ENCODE data around the gene UBD. TPM values are rescaled to one million over a fixed set of nuclear protein-coding genes. Genes with fewer than 3 reads are reported as not detected.

UBD gene
- total RNA-seq: not detected in 2 replicates

DNA sequence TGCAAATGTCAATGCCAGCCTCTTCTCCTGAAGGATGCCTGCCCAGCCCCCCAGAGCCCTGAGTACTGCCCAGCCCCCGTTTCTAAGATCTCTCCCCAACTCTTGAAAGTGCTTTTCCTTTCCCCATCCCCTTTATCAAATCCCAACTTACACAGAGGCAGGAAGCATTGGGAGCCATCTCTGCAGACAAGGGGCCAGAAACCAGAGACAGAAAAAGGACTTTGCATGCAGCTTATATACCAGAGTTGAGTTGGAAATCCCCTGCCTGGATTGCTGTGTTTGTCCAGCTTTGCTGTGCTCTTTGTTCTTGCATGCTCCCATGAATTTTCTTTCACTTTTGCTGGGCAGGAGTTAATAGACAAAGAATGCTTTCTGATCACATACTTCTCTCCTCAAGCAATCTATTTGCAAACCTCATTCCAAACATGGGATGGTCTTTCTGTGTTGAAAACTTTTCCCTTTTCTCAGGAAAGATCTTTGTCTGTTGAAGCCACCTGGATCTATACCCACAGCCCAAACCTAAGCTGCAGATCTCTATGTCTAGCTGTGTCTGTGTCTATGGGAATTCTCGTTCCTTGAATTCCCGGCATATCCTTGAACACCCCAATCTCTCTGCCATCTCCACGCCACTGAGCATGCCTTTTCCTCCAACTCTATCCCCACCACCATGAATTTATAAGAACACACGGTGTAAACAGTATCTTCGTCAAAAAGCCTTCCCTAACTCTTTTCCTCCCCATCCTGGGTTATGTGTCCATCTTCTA, at the start of gene UBD:
TSS of gene UBD (minus strand) at position 209 of the 764 bp plus-strand sequence. CDS start at position 178, 31 bp downstream.

DNA sequence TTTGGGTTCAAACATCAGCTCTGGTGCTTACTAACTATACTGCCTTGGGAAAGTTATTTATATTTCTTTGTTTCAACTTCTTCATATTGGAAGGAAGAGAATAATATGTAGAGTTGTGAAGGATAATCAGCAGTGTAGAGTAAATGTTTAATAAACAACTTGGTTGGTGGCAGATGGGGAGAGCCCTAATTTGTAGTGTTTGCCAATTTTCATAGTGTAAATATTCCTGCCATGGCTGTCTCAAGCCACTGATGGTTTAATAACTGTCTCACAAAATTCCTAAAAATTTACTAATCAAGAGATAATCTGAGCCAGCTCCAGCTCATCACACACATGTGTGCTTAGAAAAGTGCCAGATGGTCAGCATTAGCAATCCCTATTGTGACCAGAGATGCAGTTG, 25.3 kb upstream of the UBD start, which contains the start of gene OR2H2:
TSS of gene OR2H2 (plus strand) at position 301 of the 400 bp plus-strand sequence. CDS start 2,824 bp downstream, outside the sequence.

Small RNA genes lying within 50 kb of the gene (small RNA-seq; reads per million reads assigned to genes)
- gene SNORD32B (not detected), gene TMEM183AP1 (not detected)

Other genes starting within 250 kb of the UBD start
- gene OR5V1, start 190.9 kb downstream of the UBD start, total RNA-seq: not detected in 2 replicates
- not detected in 2 replicates for gene OR12D3, start 184.4 kb downstream of the UBD start, total RNA-seq
- gene OR12D2, start 164.1 kb downstream of the UBD start, total RNA-seq: not detected in 2 replicates
- not detected in 2 replicates for gene OR12D1, start 144.8 kb downstream of the UBD start, total RNA-seq
- not detected in 2 replicates for gene OR10C1, start 120.4 kb downstream of the UBD start, total RNA-seq
- under 0.01 TPM in 1 of 2 replicates, not detected in the other for gene OR11A1, start 102.7 kb downstream of the UBD start, total RNA-seq
- not detected in 2 replicates for gene OR2H1, start 102.6 kb downstream of the UBD start, total RNA-seq
- gene MAS1L, start 71.8 kb downstream of the UBD start, total RNA-seq: not detected in 2 replicates
- not detected in 2 replicates for gene OR2H2, start 25.4 kb upstream of the UBD start, total RNA-seq
- gene GABBR1, start 73.5 kb upstream of the UBD start, total RNA-seq: 11.3 and 25.9 TPM in 2 replicates
- not detected in 2 replicates for gene MOG, start 97.4 kb upstream of the UBD start, total RNA-seq
- 1.6 TPM in 2 replicates for gene ZFP57, start 121.4 kb upstream of the UBD start, total RNA-seq
- gene HLA-F, start 163.7 kb upstream of the UBD start, total RNA-seq: 2.4 TPM in 2 replicates